HT-29 (cell line): ENCODE measurements around the gene HIBCH. TPM values are rescaled to one million over a fixed set of nuclear protein-coding genes. Genes with fewer than 3 reads are reported as not detected.
"Not testable (repeated sequence)": the region's sequence is repeated elsewhere in the genome, so short reads cannot be mapped to it uniquely, and the experiment has no call there.

ENCODE experiments used
- DNase-seq: peaks from one replicate; pipeline ENCODE4 v3.0.0-alpha.2; 2015; ENCODE audit warnings: low spot score
- total RNA-seq: library from RNA; depleted of rRNA; stranded (reverse); fragments of >200 nt; shearing (Covaris generic); gene quantifications from 2 replicates; pipeline ENCODE4 v1.2.3, GENCODE V29; 2014

HIBCH gene
- total RNA-seq, 1 experiment from 2014 or later = 8.6 TPM

DNA sequence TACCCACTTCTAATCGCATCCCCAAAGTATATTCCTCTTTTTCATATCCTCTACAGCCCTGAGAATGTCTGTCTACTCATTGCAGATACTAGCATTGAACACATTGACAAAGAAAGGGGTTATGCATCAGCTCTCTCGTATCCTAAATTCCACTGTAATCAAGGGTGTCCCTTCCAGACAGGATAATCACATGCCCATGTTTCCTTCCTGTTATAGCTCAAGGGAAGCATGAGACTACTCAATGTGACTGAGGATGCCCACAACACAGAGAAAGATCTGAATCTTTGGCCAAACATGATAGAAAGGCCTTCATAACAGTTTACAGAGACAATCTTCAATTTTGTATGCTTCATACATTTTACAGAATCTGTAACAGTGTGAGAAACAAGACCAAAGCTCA, 69.2 kb downstream of the HIBCH start:
- no peak for DNase-seq

DNA sequence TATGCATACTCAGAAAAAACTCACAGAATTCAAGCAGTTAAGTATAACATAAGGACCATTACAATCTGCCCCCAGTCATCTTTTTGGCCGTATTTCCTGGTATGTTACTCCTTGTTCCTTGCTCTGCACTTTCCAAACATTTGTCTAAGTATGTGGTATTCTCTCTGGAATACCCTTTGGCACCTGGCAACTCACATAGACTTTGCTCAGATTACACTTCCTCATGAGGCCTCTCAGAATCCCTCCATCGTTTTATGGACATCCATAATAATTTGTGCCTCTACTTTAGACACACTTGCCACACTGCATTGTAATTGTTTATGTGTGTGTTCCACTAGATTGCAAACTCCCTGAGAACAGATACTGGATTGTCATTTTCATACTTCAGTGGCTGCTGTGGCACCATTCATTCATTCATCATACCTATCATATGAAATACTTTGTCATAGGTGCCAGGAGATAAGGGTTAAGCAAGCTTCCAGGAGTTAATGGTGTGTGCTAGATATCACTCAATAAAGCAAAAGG, 84.0 kb downstream of the HIBCH start:
- no peak for DNase-seq

DNA sequence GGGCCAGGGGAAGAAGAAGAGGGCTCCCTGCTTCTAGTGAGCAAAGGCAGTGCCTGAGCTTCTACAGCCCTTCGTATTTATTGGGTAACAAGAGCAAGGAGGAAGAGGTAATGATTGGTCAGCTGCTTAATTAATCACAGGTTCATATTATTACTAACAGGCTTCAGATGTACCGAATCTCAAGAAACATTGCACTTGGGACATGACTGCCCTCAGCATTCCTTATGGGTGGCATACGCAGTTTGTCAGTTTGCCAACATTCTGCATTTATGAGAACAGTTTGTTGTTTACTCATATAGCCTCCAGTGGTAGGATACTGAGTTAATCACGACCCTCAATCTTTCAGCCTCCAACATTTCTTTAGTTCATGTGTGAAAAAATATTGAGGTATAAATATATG, 84.5 kb downstream of the HIBCH start:
- no peak for DNase-seq

DNA sequence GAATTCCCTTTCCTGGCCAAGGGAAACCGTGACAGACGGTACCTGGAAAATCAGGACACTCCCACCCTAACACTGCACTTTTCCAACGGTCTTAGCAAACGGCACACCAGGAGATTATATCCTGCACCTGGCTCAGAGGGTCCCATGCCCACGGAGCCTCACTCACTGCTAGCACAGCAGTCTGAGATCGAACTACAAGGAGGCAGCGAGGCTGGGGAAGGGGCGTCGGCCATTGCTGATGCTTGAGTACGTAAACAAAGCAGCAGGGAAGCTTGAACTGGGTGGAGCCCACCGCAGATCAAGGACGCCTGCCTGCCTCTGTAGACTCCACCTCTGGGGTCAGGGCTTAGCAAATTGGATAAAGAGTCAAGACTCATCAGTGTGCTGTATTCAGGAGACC, 95.6 kb downstream of the HIBCH start:
- not testable (repeated sequence) for DNase-seq

DNA sequence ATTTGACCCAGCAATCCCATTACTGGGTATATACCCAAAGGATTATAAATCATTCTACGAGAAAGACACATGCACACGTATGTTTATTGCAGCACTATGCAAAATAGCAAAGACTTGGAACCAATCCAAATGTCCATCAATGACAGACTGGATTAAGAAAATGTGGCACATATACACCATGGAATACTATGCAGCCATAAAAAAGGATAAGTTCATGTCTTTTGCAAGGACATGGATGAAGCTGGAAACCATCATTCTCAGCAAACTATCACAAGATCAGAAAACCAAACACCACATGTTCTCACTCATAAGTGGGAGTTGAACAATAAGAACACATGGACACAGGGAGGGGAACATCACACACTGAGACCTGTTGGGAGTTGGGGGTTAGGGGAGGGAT, 96.9 kb downstream of the HIBCH start:
- not testable (repeated sequence) for DNase-seq

DNA sequence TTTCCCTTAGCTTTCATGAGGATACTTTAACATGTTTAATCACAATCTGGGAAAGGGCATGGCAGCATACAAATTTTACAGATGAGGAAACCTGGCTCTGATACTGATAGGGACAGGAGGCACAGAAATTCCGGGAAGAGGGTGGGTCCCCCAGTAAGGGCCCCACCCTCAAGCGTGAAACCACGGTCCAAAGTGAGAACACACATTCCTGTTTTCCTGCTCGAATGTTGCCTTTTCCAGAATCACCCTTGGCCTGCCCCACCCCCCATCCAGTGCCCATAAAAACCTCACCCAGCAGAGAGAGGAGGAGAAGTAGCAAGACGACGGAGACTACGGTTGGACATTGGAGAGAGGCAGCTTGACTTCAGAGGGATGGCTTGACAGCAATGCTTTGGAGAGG, 98.2 kb downstream of the HIBCH start:
- DNase-seq = peak; percentile 5

DNA sequence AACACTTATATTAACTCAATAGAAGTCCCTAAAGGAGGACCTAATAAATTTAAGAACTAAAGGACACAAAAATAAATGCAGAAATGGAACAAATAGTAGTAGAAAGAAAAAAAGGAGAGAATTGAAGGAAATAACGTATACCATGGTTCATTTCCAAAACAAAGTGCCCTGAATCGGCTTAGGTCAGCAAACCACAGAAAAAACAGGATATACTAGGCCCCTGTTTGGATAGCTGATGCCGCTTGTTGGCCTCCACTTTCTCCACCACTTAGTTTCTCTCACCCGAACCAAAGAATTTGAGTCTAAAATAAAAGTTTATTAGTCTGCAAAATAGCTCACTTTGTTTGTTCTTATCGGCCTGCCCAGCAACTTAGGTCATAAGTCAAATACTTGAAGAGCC, 100.4 kb downstream of the HIBCH start:
- DNase-seq = no peak

DNA sequence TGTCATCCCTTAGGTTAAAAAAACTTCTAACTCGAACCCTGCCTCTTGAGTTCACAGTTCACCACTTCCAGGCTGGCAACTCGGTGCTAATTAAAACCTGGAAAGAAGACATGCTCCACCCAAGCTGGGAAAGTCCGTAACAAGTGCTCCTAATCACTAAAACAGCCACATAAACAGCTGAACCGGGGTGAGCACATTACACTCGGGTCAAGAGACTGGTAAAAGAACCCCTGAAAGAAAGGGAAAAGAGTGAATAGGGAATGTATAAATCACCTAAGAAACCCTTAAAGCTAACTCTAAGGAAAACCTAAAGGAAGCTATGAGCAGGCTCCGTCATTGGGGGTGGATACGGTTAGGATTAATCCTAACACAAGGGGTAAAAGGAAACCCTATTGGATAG, 102.0 kb downstream of the HIBCH start:
- no peak for DNase-seq

DNA sequence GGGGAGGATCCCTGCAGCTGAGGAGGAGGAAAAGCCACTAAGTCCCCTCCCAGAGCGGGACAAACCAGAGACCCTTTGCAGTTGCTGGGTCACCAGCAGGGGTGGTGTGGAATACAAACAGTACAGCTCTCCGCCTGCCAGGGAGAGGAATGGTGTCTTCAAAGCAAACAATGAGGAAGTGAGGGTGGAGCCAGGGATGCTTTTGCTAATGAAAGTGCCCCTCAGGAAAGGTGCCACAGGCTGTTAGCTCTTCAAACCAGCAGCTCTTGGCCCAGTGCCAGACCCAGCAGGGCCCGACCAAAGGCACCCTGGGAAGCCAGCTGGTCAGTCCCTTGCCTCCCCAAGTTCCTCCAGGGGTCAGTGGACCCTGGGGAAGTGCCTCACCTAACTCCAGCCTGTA, 102.8 kb downstream of the HIBCH start:
- peak; percentile 19 for DNase-seq

DNA sequence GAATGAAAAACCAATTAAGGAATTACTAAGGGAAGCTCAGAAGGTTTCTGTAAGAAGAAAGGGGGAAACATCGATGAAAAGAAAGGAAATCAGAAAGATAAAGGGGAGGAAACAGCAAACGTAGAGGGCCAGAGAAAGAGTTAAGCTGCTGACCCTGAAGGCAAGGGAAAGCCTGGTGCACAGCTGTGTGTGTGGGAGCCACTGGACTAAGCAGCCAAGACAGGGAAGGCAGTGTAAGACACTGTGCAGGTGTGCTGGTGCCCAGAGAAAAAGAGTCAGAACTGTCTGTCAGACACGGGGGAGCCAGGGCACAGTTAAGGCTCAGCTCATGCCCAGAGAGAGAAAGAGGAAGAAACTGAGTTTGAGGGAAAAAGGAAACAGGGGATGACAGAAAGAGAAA, 104.0 kb downstream of the HIBCH start:
- no peak for DNase-seq

DNA sequence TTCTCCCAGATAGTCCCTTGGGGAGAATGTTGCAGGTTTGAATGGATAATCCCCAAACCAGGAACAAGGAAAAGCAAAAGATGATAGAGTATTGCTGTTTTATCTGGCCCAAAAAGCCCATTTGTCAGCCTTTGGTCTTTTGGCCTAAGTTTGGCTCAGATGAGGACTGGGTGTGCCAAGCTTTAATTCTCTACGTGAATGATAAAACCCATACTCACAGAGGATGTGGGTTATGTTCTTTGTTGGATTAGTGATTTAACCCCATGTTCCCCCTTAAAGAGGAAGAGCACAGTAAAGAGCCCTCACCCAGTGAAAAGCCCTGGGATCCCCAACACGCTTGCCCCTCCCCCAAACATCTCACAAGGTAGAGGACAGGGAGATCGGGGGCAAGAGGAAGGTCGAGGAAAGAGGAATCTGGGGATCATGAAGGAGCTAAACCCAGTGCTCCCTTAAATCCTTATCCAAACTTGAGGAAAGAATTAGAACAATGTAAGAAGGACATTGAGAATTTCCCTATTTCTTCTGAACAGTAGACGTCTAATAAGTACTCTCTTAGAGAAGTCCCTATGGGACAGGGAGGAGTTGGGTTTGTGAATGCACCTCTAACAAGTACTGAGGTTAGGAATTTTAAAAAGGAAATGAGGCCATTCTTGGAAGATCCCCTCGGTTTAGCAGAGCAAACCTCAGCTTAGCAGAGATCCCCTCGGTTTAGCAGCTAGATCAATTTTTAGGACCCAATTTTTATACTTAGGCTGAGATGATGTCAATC, 105.0 kb downstream of the HIBCH start:
- DNase-seq = no peak

DNA sequence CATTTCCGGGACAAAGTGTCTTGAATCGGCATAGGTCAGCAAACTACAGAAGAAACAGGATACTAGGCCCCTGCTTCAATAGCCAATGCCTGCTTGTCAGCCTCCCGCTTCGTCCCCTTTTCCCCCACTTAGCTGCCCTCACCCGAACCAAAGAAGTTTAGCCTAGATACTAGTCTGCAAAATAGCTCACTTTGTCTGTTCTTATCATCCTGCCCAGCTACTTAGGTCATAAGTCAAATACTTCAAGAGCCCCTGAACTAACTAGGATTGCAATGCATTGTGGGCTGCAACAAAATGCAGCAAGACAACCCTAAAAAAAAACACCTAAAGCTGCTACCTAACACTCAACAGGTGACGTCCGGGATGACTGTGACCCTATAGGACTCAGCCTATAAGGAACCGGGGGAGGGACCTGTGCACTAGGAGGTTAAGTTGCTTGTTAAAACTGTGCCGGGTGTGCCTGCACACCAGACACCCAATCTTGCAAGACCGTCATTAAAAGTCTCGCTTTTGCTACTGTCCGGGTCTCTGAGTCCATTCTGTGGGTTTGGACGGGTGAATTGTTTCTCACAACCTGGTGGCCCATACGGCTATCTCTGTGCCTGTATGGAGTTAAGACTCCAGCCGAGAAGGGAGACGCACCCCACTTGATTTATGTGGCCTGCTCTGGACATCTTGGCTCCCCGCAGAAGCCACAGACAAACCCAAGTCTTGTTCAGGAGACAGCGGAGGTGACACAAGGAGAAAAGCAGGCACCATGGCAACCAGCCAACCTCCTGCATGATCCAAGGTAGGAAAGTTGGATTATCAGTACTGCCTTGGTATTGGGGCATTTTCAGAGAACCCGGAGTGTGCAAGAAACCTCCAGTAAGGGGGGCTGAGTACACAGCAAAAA, 105.9 kb downstream of the HIBCH start:
- no peak for DNase-seq

DNA sequence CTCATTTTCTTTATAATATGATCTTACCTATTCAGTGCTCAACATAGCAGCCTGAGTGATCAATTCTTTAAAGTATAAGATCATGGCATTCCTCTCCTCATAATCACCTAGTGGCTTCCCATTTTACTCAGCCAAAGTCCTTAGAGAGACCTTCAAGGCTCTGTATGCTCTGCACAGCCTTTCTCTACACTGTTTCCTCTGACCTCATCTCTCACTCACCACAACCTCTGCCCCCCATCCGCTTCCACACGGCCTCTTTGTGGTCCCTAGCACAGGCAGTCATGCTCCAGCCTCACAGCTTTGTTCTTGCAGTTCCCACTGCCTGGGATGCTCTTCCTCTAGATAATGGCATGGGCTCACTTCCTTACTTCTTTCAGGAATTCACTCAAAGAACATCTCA, 109.2 kb downstream of the HIBCH start:
- DNase-seq = no peak

DNA sequence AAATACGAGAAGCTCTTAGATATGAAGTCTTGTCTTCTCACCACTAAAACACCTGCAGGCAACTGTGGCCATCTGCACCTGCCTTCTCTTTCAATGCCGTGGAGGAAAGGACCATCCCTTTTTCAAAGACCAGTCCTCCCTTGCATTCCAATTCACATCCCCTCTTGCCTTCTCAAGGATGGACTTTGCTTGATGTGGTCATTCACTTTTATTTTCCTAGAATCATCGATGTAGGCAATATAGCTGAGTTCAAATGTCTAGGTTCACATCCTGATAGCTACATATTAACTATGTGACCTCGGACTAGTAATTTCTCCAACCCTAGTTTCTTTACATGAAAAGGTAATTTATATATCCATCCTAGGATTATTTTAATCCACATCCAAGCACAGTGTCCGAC, 110.1 kb downstream of the HIBCH start:
- DNase-seq = no peak

DNA sequence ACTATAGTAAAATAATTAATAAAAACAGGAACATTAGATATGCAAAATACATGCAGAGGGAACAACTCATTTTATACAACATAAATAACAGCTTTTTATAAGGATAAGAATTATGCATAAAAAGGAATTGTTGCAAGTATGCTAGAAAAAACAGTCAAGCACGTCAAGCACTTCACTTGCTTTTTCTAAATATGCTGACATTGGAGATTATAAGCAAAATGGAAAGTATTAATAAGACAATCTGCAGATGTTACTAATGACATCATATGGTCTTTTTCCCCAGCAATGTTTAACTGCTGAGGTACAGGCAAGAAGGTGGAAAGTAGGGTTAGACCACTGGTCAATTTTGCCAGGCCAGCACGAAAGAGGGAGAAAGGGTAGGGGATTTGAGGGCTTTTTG, 111.7 kb downstream of the HIBCH start:
- DNase-seq = no peak

DNA sequence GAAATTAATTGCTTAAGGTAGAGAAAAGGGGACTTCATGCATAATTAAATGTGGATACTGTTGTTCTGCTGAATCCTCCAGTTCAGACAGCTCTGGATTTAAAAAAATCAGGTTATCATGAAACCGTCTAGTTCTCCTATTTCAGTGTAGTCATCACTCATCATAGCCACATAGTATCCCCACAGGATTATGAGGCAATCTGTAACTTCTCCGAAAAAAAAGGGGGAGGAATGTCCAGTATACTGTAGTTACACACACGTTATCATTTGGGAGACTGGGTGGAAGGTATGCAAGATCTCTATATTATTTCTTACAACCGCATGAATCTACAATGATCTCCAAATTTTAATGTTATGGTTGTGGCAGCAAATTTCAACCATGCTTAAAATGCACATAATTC, 114.0 kb downstream of the HIBCH start:
- no peak for DNase-seq

DNA sequence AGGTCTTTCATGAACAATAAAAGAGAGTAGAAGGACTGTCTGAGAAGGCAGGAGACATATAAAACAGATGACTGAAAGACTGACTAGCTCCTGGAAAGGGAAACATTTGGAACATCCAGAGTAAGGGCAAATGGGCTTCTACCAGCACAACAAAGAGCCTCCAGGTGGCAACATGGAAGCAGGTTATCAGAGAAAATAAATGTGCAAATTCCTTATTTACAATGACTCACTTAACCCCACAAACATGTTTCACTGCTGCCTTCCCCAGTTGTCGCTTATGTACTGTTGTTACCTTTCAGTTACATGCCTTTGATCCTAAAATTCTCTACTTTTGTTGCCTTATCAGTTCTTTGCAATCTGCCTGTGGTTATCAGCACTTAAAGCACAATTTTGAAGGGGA, 117.0 kb downstream of the HIBCH start:
- DNase-seq = peak; percentile 17

DNA sequence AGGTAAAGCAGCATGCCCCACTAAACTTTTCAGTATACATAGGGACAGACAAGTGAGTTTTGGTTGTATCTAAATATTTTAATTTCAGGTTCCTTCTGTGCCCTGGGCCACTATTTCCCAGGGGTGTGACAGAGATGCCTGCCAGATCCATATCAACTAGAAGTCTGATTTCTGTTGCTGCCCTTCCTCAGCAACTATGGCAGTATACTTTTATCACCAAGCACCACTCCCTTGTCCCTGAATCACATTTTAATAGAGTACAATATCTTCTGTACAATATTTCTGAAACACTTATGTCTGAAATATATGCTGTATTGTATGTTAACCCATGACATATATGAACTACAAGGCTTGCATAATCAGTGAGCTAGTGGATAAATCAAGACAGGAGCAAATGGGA, 117.6 kb downstream of the HIBCH start:
- DNase-seq = no peak

DNA sequence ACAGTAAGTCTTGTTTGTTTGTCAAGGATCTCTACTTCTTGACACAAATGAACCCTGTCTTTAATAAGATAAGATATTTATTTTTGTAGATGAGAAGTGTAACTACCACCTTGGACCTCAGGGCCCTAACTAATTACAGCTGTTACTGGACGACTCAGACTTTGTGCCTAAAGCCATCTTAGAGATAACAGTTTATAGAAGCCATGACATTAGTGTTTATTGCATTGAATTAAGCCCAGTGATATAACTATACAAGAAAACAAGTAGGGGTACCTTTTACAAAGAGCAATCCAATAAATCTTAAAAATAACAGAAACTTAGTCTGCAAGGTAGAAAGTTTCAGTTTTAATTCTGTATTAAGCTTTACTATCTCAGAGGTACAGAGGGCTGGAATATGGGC, 119.0 kb downstream of the HIBCH start:
- no peak for DNase-seq

DNA sequence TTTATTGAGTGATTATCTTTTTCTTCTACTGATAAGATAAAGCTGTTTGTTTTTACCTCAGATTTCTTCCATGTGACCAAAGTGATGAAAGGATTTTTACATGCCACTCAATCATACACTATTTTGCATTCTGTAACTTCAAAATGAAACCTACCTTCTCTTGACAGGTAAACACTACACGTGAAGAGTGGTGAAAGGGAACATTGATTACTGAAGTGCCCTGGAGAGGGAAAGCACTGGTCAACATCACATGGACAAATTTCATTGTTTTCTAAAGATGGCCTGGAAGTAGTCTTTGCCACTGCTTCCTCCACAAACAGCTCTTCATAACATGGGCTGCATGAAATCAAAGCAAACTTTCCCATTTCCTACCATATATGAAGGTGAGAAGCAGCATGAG, 120.1 kb downstream of the HIBCH start:
- no peak for DNase-seq

DNA sequence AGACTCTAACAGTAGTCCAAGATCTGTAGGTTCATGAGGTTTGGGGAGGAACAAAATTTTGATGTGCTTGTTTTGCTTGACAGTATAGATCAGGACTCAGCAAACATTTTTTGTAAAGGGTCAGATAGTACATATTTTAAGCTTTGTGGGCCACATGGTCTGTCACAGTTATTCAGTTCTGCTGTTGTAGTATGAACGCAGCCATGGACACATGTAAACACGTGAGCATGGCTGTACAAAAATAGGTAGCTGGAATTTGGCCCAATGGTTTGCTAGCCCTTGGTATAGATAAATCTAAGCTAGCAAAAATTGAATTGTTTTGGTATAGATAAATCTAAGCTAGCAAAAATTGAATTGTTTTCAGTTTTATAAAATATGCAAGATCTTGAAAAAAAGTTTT, 120.5 kb downstream of the HIBCH start:
- DNase-seq = no peak

DNA sequence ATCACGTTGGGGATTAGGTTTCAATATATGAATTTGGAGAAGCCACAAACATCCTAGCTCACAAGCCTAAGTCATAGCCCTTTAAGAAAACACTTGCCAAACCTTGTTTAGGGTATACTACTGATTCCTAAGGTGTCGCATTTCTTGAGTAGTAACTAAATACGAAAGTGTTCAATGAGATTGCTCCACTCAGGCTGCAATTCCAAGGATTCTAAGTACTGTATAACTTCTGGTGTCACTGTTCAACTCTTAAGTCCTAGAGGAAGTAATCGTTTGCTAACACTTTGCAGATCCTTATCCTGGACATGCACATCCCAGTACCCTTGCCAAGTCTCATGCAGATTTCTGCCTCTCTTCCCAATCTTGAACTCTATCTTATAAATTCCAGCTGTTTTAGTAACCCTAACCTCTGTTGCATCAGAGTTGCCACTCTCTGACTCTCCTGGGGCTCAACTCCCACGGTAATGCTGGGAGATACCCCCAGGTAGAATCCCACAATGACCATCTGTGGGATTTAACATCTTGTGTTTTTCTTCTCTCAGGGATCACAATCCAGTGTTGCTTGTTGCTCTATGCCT, 122.4 kb downstream of the HIBCH start:
- DNase-seq = no peak
